Activated CD4-positive, alpha-beta T cell treated with anti-CD3 and anti-CD28 coated beads for 36 hours (primary cell): ENCODE data around the gene SLC34A3. TPM values are rescaled to one million over a fixed set of nuclear protein-coding genes. Genes with fewer than 3 reads are reported as not detected.
A peak's percentile ranks its signal among the peaks of the same experiment; 100 is the strongest.

Experiments
- ATAC-seq: fragments of 200-7000 bp; cut with Tn5 transposase; one replicate; pipeline ENCODE4 v1.10.0; 2021; ENCODE audit warnings: mild to moderate bottlenecking, moderate library complexity
- CTCF ChIA-PET: fragments of 350-600 bp; sonication (Branson Sonifier 250); formaldehyde crosslinking; loops from one replicate; lab custom pipeline; 2021; ENCODE audit warnings: antibody characterized with exemption; lab: Charles Lee
- POLR2A ChIA-PET: fragments of 350-600 bp; sonication (Branson Sonifier 250); formaldehyde crosslinking; loops from one replicate; lab custom pipeline; 2021; ENCODE audit warnings: antibody characterized with exemption, inconsistent platforms; lab: Charles Lee
- DNase-seq: peaks from one replicate; pipeline ENCODE4 v3.0.0-alpha.2; 2020
- H3K27ac Mint-ChIP-seq: one replicate; pipeline ENCODE4 v1.8.0; 2021; ENCODE audit warnings: mixed read lengths
- H3K27me3 Mint-ChIP-seq: one replicate; pipeline ENCODE4 v1.8.0; 2021; ENCODE audit warnings: mixed read lengths
- H3K36me3 Mint-ChIP-seq: one replicate; pipeline ENCODE4 v1.8.0; 2021; ENCODE audit warnings: low read depth, mixed read lengths
- H3K4me1 Mint-ChIP-seq: one replicate; pipeline ENCODE4 v1.8.0; 2021; ENCODE audit warnings: mixed read lengths
- H3K4me3 Mint-ChIP-seq: one replicate; pipeline ENCODE4 v1.8.0; 2021; ENCODE audit warnings: mild to moderate bottlenecking, moderate library complexity, mixed read lengths
- H3K9me3 Mint-ChIP-seq: one replicate; pipeline ENCODE4 v1.8.0; 2021; ENCODE audit warnings: low read depth, mixed read lengths
- intact Hi-C, 2 experiments: fragments of 100-400 bp; cut with DNase I in 1 of 2; cut with micrococcal nuclease in 1 of 2; formaldehyde crosslinking; loops; one replicate each; pipeline versions ENCODE4 v1.14.2 to v1.15.1; 2022 to 2024; cut with DNase I, micrococcal nuclease
- total RNA-seq, 2 experiments: library from RNA; stranded (reverse); gene quantifications; one replicate each; pipeline ENCODE4 v1.2.3, GENCODE V29; 2021

Gene SLC34A3
- not detected for total RNA-seq

GRCh38 chr9:137230705-137231371 lies at the start of gene SLC34A3:
Gene SLC34A3, plus strand, starts transcription at chr9:137230901. Its CDS starts 802 bp downstream, at chr9:137231703.
- CTCF ChIA-PET, result no interaction called here
- ATAC-seq, result no peak
- H3K27ac Mint-ChIP-seq, result no peak within 1 kb of the TSS
- peaks cover 4% of the 10 kb centered on the region for H3K27me3 Mint-ChIP-seq
- intact Hi-C loops, result no loop called here
- DNase-seq, result no peak
- POLR2A ChIA-PET, result no interaction called here
- H3K4me3 Mint-ChIP-seq, result no peak within 1 kb of the TSS
- peaks cover 2% of the 10 kb centered on the region for H3K4me1 Mint-ChIP-seq
- no peaks in the 10 kb centered on the region for H3K9me3 Mint-ChIP-seq
- H3K36me3 Mint-ChIP-seq, result no peaks in the 10 kb centered on the region

- CTCF ChIA-PET, result interaction anchor here (1.1 kb wide), 1 partner anchor 7 kb away, joined by 4 read pairs; no protein-coding TSS in a partner anchor
- Mint-ChIP-seq H3K4me3 (no peak overlapping the region), H3K27ac (no peak overlapping the region), H3K4me1 (peaks cover 15% of the 10 kb centered on the region), H3K9me3 (no peaks in the 10 kb centered on the region), H3K27me3 (no peaks in the 10 kb centered on the region), H3K36me3 (peaks cover 13% of the 10 kb centered on the region)
- DNase-seq (no peak), ATAC-seq (no peak)
- intact Hi-C loops, result no loop called here
- POLR2A ChIA-PET, result no interaction called here
Observed at GRCh38 chr9:137181680-137182079, 49.0 kb upstream of the SLC34A3 start.

- ATAC-seq (no peak), DNase-seq (no peak)
- ChIA-PET CTCF (interaction anchor here (0.6 kb wide), 1 partner anchor 485 kb away, joined by 3 read pairs; no protein-coding TSS in a partner anchor), POLR2A (no interaction called here)
- Mint-ChIP-seq H3K36me3 (peaks cover 14% of the 10 kb centered on the region), H3K4me3 (no peak overlapping the region), H3K27ac (no peak overlapping the region), H3K9me3 (no peaks in the 10 kb centered on the region), H3K4me1 (peaks cover 24% of the 10 kb centered on the region), H3K27me3 (no peaks in the 10 kb centered on the region)
- intact Hi-C loops, result no loop called here
Observed at GRCh38 chr9:137182836-137183235, 47.9 kb upstream of the SLC34A3 start.

- Mint-ChIP-seq H3K36me3 (peaks cover 15% of the 10 kb centered on the region), H3K4me3 (no peak overlapping the region), H3K9me3 (no peaks in the 10 kb centered on the region), H3K27me3 (no peaks in the 10 kb centered on the region), H3K4me1 (peaks cover 26% of the 10 kb centered on the region), H3K27ac (no peak overlapping the region)
- intact Hi-C loops, result no loop called here
- CTCF ChIA-PET, result no interaction called here
- DNase-seq (no peak), ATAC-seq (no peak)
- POLR2A ChIA-PET, result no interaction called here
Observed at GRCh38 chr9:137183980-137184595, 46.6 kb upstream of the SLC34A3 start.

- POLR2A ChIA-PET, result no interaction called here
Observed at GRCh38 chr9:137184881-137185660, 45.6 kb upstream of the SLC34A3 start.

GRCh38 chr9:137185921-137186320 lies 44.8 kb upstream of the SLC34A3 start:
- CTCF ChIA-PET, result no interaction called here
- ATAC-seq (no peak), DNase-seq (no peak)
- Mint-ChIP-seq H3K27ac (no peak overlapping the region), H3K9me3 (no peaks in the 10 kb centered on the region), H3K4me3 (no peak overlapping the region), H3K36me3 (peaks cover 16% of the 10 kb centered on the region), H3K27me3 (no peaks in the 10 kb centered on the region), H3K4me1 (peaks cover 33% of the 10 kb centered on the region)
- intact Hi-C loops, result loop anchor here in 1 of 2 experiments (5.0 kb wide), 1 partner anchor 36 kb away; the partner anchor contains the start of gene RNF208
- POLR2A ChIA-PET, result no interaction called here

More at GRCh38 chr9:137184881-137185660, 45.6 kb upstream of the SLC34A3 start:
- no peak for DNase-seq
- Mint-ChIP-seq H3K4me3 (no peak overlapping the region), H3K27ac (no peak overlapping the region), H3K36me3 (peaks cover 12% of the 10 kb centered on the region), H3K9me3 (no peaks in the 10 kb centered on the region), H3K4me1 (peaks cover 28% of the 10 kb centered on the region), H3K27me3 (no peaks in the 10 kb centered on the region)
- CTCF ChIA-PET, result no interaction called here
- intact Hi-C loops, result loop anchor here in 1 of 2 experiments (5.0 kb wide), 1 partner anchor 37 kb away; the partner anchor contains the start of gene RNF208
- ATAC-seq, result no peak

GRCh38 chr9:137186385-137186784 lies 44.3 kb upstream of the SLC34A3 start:
- Mint-ChIP-seq H3K4me1 (peaks cover 33% of the 10 kb centered on the region), H3K36me3 (peaks cover 16% of the 10 kb centered on the region)

GRCh38 chr9:137187386-137187785 lies 43.3 kb upstream of the SLC34A3 start:
- Mint-ChIP-seq H3K9me3 (no peaks in the 10 kb centered on the region), H3K4me3 (peak overlapping the region; percentile 91), H3K36me3 (peaks cover 12% of the 10 kb centered on the region), H3K4me1 (peaks cover 33% of the 10 kb centered on the region), H3K27me3 (no peaks in the 10 kb centered on the region), H3K27ac (peak overlapping the region; percentile 77)
- ChIA-PET POLR2A (interaction anchor here (1.0 kb wide), 1 partner anchor 160 kb away, joined by 3 read pairs; no protein-coding TSS in a partner anchor), CTCF (no interaction called here)
- intact Hi-C loops, result loop anchor here in 1 of 2 experiments (5.0 kb wide), 1 partner anchor 35 kb away; the partner anchor contains the start of gene RNF208
- DNase-seq, result no peak
- ATAC-seq, result no peak

More at GRCh38 chr9:137186385-137186784, 44.3 kb upstream of the SLC34A3 start:
- peak overlapping the region; percentile 91 for H3K4me3 Mint-ChIP-seq
- intact Hi-C loops, result loop anchor here in 1 of 2 experiments (5.0 kb wide), 1 partner anchor 36 kb away; the partner anchor contains the start of gene RNF208
- H3K27ac Mint-ChIP-seq, result peak overlapping the region; percentile 42
- POLR2A ChIA-PET, result no interaction called here
- ATAC-seq (no peak), DNase-seq (no peak)
- no peaks in the 10 kb centered on the region for H3K9me3 Mint-ChIP-seq
- CTCF ChIA-PET, result no interaction called here
- no peaks in the 10 kb centered on the region for H3K27me3 Mint-ChIP-seq

- Mint-ChIP-seq H3K4me1 (peaks cover 33% of the 10 kb centered on the region), H3K36me3 (peaks cover 12% of the 10 kb centered on the region), H3K27ac (peak overlapping the region; percentile 82), H3K4me3 (peak overlapping the region; percentile 91), H3K9me3 (no peaks in the 10 kb centered on the region), H3K27me3 (no peaks in the 10 kb centered on the region)
- ATAC-seq (peak; percentile 5), DNase-seq (no peak)
- POLR2A ChIA-PET, result interaction anchor here (1.0 kb wide), 1 partner anchor 161 kb away, joined by 3 read pairs; no protein-coding TSS in a partner anchor
- intact Hi-C loops, result loop anchor here (1.0 to 5.0 kb wide), 12 partner anchors 12 to 397 kb away; partner anchors contain the start of genes TPRN (in 2 of the 2), DPP7 (in 1 of the 2), MAN1B1 (in 1 of the 2) and NDOR1 (in 1 of the 2)
- CTCF ChIA-PET, result interaction anchor here (2.1 kb wide), 1 partner anchor 14 kb away, joined by 4 read pairs; no protein-coding TSS in a partner anchor
Observed at GRCh38 chr9:137188086-137188489, 42.6 kb upstream of the SLC34A3 start.

- H3K27ac Mint-ChIP-seq, result peak within 1 kb of the TSS; percentile 88
Observed at GRCh38 chr9:137188490-137189296, 42.0 kb upstream of the SLC34A3 start, which contains the start of the genes ANAPC2 and SSNA1. Gene ANAPC2, minus strand, starts transcription at chr9:137188560. Its CDS starts 28 bp downstream, at chr9:137188532. Gene SSNA1, plus strand, starts transcription at chr9:137188676. Its CDS starts 51 bp downstream, at chr9:137188727.

More at GRCh38 chr9:137188490-137189296, 42.0 kb upstream of the SLC34A3 start, which contains the start of the genes ANAPC2 and SSNA1:
- POLR2A ChIA-PET, result interaction anchor here (0.6 to 1.2 kb wide), 4 partner anchors 12 to 771 kb away, joined by 3 to 8 read pairs (median 4); partner anchors contain the start of gene TPRN
- peak within 1 kb of the TSS; percentile 91 for H3K4me3 Mint-ChIP-seq
- ATAC-seq, result peak; percentile 85
- CTCF ChIA-PET, result interaction anchor here (0.5 to 2.1 kb wide), 19 partner anchors 8 to 1205 kb away, joined by 3 to 5 read pairs (median 3); partner anchors contain the start of genes RNF224 and TPRN
- intact Hi-C loops, result loop anchor here (1.0 to 5.0 kb wide), 12 partner anchors 12 to 397 kb away; partner anchors contain the start of genes NDOR1 (in 2 of the 2), TMEM203 (in 2 of the 2), TPRN (in 2 of the 2) and DPP7 (in 1 of the 2)
- DNase-seq, result peak; percentile 96
- H3K27me3 Mint-ChIP-seq, result no peaks in the 10 kb centered on the region
- peaks cover 12% of the 10 kb centered on the region for H3K36me3 Mint-ChIP-seq
- H3K9me3 Mint-ChIP-seq, result no peaks in the 10 kb centered on the region
- H3K4me1 Mint-ChIP-seq, result peaks cover 33% of the 10 kb centered on the region
